Measurements from ENCODE around the gene DTNB.

GRCh38 chr2:25512707-25513106 lies 160.7 kb downstream of the DTNB start:
- no peak for TF ChIP-seq POLR2A (IDR thresholded peaks at IDR 0.05; ENCODE audit: low read depth, low read length)
- TF ChIP-seq POLR2AphosphoS5 (IDR thresholded peaks at IDR 0.05; ENCODE audit: low read depth, low read length) = no peak
- TF ChIP-seq POU2F2 (IDR thresholded peaks at IDR 0.05; ENCODE audit: low read depth, low read length) = no peak
- TF ChIP-seq SPI1 (IDR thresholded peaks at IDR 0.05; ENCODE audit: low read depth, low read length) = no peak
- no peak for TF ChIP-seq TAF1 (IDR thresholded peaks at IDR 0.05; ENCODE audit: low read depth, low read length)
- no peak for TF ChIP-seq PAX5 (IDR thresholded peaks at IDR 0.05; ENCODE audit: insufficient read depth, low read length, severe bottlenecking)

Measured in GM12891 (cell line).